HG03439 (cell line): ENCODE data around the gene EPHB1.
"Not testable (repeated sequence)": the region's sequence is repeated elsewhere in the genome, so short reads cannot be mapped to it uniquely, and the experiment has no call there.

Experiments
- ATAC-seq: cut with Tn5 transposase; IDR thresholded peaks from one replicate; pipeline ENCODE4 v1.9.1; 2021; ENCODE audit warnings: mild to moderate bottlenecking, moderate library complexity; ENCODE audit not compliant: unreplicated experiment

Gene EPHB1

GRCh38 chr3:134776518-134776917 lies 18.5 kb upstream of the EPHB1 start:
- ATAC-seq: no peak

GRCh38 chr3:134777341-134777740 lies 17.7 kb upstream of the EPHB1 start:
- no peak for ATAC-seq

- ATAC-seq: not testable (repeated sequence)
Observed at GRCh38 chr3:134788283-134788682, 6.8 kb upstream of the EPHB1 start.

DNA sequence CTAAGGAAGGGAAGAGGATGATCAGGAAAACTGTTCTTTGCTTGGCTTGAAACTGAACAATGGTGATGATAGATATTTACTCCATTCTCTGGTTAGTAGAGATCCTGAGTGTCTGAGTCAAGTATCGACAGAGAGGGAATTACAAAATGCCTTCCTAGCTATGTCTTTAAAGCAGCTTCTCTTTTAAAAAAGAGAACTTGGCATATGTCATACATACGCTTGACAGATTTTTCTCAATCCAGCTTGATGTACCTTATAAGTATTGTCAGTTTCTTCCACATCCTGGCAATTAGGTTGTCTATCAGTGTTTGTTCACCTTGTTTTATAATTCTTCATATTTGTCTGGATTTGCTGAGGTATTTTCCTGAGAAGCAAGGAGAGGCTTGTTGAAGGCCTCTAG lies 5.0 kb upstream of the EPHB1 start:
- ATAC-seq: no peak

DNA sequence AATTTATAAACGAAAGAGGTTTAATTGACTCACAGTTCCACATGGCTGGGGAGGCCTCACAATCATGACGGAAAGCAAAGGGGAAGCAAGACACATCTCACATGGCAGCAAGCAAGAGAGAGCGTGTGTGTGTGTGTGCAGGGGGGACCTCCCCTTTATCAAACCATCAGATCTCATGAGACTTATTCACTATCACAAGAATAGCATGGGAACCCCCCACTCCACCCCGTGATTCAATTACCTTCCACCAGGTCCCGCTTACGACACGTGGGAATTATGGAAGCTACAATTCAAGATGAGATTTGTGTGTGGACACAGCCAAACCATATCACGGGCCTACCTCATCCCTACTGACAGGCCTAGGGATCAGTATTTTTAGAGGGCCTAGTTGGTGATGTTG lies 3.1 kb upstream of the EPHB1 start:
- ATAC-seq: no peak

DNA sequence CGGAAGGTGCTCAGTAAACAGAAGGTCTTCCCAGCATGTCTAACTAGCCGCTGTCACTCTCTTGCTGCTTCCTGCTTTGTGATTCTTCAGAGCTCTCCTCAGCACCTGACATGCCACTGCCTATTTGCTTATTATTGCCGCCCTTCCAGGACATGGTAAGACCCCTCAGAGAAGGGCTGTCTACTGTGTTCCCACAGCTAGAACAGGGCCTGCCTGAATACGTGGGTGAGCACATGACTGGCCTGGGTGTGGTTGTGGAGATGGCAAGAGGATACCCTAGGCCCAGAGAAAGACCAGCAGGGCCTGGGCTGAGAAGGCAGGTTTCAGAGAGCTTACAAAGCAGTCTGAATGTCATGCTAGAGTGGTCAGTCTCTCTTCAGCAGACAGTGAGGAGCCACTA lies 2.4 kb upstream of the EPHB1 start:
- no peak for ATAC-seq

DNA sequence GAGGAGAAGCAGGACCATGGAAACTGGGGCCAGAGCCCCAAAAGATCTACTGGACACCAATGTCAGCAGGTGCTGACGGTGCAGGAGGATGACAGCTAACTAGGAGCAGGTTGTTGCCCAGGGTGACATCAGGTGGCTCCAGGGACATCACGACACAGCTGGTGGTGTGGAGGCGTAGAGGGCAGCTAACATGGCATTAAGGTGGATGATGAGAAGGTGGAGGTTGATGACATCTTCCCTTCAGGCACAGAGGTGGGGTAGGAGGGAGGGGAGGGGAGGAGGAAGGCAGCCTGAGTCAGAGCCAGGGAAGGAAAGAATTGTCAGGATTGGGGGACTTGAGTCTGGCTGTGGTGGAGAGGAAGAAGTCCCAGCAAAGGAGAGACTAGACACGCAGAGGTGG lies 1.5 kb upstream of the EPHB1 start:
- no peak for ATAC-seq

DNA sequence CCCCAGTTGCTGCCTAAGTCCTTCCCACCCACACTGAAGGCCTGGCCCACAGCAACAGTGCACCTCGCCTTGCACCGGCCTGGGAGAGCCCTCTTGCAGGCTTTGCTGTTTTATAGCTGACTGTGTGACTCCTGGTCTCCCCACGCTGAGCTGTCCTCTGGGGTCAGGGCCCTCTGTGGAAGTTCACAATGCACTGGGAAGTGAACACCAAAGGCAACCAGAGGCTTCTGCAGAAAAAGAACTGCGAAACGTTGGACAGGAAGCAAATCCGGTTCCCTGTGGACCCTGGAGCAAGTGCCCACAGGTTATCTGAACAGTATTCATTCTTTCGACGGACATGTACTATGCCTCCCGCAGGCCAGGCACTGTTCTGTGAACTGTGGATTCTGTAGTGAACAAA lies 737 bp upstream of the EPHB1 start:
- no peak for ATAC-seq

DNA sequence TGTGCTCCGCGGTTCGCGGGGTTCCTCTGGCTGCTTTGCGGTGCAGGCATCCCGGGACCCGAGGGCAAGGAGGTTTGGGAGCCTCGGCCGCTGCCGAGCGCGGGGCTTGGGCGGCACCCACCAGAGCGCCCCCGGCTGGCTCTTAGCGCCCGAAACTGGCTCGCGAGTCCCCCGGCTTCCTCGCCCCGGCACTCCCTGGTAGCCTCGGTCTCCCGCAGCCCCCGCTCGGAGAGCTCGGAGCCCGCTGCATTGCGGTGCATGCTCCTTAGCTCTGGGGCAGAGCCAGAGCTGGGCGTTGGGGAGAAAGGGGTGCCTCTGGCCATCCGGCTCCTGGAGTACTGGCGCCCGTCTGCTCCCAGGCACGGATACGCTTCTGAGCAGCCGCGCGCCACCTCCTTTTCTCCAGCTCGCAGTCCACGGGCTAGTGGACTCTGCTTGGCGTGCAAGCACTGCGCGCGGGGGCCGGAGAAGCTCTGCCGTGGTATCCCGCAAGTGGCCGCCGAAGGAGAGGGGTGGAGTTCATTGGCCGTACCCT lies 753 bp downstream of the EPHB1 start:
- no peak for ATAC-seq

DNA sequence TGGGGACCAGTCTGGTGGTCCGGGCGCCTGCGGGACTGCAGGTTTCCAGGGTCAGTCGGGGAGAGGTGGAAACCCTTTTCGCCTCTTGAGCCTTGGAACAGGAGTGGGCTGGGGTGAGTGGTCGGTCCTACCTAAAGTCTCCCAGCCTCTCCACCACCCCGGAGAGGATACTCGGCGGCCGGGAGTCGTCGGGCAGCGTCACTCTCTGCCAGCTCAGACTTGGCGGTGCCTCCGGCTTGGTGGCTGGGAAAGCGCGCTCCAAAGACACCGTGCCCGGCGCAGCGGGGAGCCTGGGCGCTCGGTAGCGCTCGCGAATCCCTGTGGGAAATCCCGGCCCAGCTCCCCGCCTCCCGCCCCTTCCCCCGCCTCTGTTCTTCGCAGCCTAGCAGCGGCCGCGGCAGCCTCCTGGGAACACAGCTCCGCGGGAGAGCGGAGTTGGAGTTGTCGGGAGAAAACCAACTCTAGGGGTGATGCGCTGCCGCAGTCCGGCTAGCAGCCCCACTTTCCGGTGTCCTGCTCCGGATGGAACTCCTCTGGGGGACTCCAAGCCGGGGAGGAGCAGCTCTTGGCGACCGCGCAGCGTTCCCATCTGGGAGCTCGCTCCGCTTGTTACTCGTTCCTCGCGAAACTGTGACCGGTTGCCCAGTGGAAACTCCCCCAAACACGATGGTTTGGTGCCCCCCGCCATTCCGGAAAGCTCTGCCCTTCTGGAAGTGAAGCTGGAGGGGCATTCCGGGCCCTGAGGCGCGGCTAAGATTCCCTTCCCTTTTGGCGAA lies 1.4 kb downstream of the EPHB1 start:
- ATAC-seq: no peak

DNA sequence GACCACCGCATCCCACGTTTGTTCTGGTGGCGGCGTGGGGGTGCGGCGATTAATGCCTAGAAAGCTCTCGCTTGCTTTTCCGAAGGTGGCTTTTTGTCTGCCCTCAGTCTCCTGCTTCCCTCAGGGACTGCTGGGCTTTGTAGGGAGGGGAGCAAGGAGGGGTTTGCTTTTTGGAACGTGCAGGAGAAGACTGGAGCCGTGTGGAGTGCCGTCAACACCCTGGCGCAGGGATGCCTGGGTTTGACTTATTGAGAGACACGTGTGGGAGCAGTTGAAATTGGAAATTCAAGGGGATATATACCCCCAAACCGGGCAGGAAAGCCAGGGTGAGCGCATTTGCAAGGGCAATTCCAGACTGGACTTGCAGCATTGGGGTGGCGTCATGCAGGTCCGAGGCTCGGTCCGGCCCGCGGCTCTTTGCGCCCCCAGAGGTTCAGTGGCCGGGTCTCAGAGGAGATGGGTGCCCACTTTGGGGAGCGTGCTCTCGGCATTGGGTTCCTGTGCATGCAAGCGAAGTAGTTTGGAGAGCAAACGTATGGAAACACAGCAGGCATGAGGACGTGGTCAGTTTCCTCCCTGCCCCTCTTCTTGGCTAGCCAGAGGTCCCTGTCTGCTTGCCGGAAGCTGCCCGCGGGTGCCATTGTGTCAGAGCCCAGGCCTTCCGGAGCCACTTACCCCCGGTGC lies 2.1 kb downstream of the EPHB1 start:
- ATAC-seq: no peak

- ATAC-seq: no peak
Observed at GRCh38 chr3:134797741-134798451, 2.8 kb downstream of the EPHB1 start.

GRCh38 chr3:134798681-134799311 lies 3.7 kb downstream of the EPHB1 start:
- no peak for ATAC-seq

DNA sequence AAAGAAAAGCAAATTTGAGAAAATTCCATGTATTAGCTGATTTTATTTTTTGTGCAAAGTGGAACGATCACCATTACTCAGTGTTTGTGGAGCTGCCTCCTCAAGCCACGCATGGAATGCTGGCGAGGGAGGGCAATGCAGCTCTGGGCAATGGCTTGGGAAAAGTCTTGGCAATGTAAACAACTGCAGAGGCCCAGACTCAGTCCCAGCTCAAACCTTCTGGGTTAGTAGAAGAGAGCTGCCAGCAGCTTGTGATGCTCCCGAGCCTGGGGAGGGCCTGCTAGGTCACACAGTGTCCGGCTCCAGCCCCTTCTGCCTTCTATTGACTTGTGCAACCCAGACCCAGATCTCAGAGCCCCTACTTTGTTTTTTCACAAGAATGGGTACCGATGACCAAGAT lies 4.3 kb downstream of the EPHB1 start:
- no peak for ATAC-seq

DNA sequence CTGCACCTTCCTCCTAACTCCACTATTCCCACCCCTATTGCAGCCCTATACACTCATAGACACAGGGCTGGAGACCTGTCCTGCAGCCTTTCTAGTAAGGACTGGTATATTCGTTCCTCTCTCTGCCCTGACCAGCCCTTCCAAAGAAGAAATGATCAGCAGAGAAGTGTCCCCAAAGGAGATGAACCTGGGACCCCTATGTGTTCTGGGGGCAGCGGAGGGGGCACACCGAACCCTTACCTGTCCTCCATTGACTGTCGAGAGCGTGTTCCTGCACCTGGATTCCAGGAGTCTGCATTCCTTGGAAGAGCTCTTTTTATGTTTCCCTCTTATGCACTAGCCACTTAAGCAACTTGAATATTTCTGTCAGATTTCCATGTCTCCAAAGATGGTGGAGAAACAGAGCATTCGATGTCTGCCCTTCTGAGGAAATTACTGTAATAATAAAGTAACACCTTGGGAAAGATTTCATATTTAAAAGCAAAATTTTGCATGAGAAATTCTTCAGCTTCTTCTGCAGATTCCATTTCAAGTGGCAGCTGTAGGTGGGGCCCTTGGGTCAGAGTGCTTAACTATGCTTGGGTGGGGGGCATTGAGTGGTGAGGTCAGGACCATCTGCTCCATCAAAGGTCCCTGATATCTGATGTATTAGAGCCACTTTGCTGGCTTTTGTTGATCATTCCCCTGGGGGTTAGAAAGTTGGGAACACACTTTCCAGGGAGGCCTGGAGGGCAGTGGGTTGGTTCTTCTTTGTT lies 6.3 kb downstream of the EPHB1 start:
- no peak for ATAC-seq

- ATAC-seq: peak; percentile 4
Observed at GRCh38 chr3:134802428-134803050, 7.5 kb downstream of the EPHB1 start.

DNA sequence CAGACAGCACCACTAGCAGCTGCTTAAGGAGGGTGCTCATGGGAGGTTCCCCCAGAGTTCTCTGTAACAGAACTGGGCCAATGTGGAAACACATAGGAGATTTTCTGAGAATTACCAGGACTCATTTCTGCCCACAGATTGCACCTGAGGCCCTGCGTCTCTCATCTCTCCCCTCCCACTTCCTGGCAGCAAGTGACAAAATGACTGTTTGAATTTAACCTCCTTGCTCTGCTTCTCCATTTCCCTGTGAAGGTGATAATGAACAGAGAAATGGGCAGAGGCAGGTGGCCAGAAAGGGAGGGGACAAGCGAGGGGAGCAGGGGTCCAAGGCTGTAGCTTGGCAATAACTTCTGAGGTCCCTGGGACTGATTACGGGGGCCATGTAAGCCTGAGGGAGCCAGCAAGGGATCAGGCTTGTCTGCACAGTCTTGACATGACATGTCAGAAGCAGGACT lies 8.0 kb downstream of the EPHB1 start:
- peak; percentile 66 for ATAC-seq

DNA sequence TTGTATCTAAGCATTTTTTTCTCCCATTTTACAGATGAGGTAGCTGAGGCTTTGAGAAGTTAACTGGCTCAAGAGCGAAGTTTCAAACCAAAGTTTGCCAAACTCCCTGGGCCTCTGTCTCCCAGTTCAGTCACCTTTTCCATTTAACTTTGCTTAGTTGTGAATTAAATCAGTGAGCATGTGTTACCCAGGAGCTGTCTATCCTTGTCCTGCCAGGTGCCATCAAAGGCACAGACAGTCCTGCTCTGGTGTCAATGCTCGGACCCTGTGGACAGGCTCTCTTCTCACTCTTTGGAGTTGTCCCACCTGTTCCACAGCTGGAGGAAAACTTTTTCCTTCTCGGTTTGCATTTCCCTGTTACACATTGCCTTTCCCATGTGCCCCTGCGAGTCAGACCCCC lies 8.6 kb downstream of the EPHB1 start:
- ATAC-seq: no peak

DNA sequence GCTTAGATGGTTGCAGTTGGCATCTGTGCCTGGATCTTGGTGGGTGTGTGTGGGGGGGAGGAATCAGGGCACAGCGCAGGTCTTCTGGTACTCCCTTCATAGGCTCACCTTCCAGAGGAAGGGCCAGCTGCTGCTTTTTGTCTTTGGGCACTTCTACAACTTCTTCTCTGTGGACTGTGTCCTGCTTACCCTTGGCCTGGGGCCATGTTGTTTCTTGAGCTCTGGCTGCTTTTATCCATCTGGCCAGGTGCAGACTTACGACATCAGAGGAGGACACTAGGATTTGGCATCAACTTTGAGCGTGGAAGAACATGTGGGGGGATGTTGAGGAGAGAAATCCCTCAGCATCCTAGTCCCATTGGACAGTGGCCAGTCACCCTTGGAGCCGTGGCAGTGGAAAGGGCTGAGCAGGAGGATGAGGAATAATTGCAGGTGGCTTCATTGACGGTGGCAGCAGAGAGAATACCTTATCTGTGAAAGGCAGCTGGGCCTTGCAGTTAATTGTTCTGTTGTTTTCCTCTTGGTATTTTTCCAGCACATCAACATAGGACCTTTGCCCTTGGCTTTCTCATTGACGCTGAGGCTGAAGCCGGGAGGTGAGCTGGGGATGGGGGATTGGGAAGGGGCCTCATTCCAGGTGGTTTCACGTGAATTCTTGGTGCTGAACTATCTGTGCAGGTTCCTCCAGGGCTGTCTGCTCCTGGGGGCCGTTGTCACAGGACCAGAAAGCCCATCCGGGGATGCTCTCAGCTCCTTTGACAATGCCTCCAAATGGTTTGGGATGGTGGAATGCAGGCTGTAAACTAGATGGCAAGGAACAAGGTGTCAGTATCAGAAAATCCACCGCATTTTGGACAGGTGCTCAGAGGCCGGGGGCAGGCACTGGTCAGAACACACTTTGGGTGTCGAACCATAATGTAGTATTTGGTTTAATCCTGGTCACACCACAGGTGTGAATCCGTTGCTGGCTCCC lies 9.7 kb downstream of the EPHB1 start:
- no peak for ATAC-seq
